Body of pancreas (tissue), 4 donors: ENCODE data around the gene CATSPER4. TPM values are rescaled to one million over a fixed set of nuclear protein-coding genes. Genes with fewer than 3 reads are reported as not detected.
A peak's percentile ranks its signal among the peaks of the same experiment; 100 is the strongest.

Experiments used
- ATAC-seq: fragments of 150-250 bp; one replicate; pipeline ENCODE4 v1.9.1; 2016
- DNase-seq, 4 donors: peaks; one replicate each; pipeline ENCODE4 v3.0.0-alpha.2; 2019
- H3K27ac ChIP-seq, 4 donors: fragments of 200-600 bp; sonication (generic); 1 replicate in 3 of 4; 2 replicates in 1 of 4; pipeline versions ENCODE4 v1.5.1 to v1.6.1; 2016 to 2019; ENCODE audit warnings: mild to moderate bottlenecking in 1 of 4, mixed read lengths in 1 of 4, moderate library complexity in 1 of 4
- H3K27me3 ChIP-seq, 2 donors: fragments of 200-600 bp; sonication (generic); one replicate each; pipeline ENCODE4 v1.6.0; 2016; ENCODE audit warnings: mild to moderate bottlenecking in 1 of 2
- H3K36me3 ChIP-seq, 2 donors: fragments of 200-600 bp; sonication (generic); replicated peaks in 1 of 2; 2 replicates each; pipeline ENCODE4 v1.5.1; 2016; ENCODE audit warnings: low read depth in 2 of 2; ENCODE audit not compliant: insufficient read depth in 1 of 2
- H3K4me1 ChIP-seq: fragments of 200-600 bp; sonication (generic); one replicate; pipeline ENCODE4 v1.6.0; 2016
- H3K4me3 ChIP-seq, 2 donors: fragments of 200-600 bp; sonication (generic); 1 replicate in 1 of 2; 2 replicates in 1 of 2; pipeline ENCODE4 v1.5.1; 2016 to 2019
- H3K9me3 ChIP-seq, 3 donors: fragments of 200-600 bp; sonication (generic); 1 replicate in 2 of 3; 2 replicates in 1 of 3; pipeline ENCODE4 v1.5.1; 2016
- CTCF ChIP-seq, 7 experiments: fragments of 450-650 bp in 4 of 7; fragments of 200-600 bp in 3 of 7; sonication (generic) in 3 of 7; IDR thresholded peaks; one replicate each; pipeline ENCODE4 v1.5.1; 2016 to 2019; ENCODE audit warnings: antibody characterized with exemption in 7 of 7
- POLR2A ChIP-seq, 3 donors: fragments of 450-650 bp; IDR thresholded peaks; one replicate each; pipeline ENCODE4 v1.6.1; 2016; ENCODE audit warnings: antibody characterized with exemption in 3 of 3, mild to moderate bottlenecking in 2 of 3
- WGBS, 2 donors: methylation state at CpG; one replicate each; pipeline ENCODE4 v1.1.5; 2017; 5-methylcytosine and 5-hydroxymethylcytosine counted together
- intact Hi-C: fragments of 100-400 bp; cut with DNase I; formaldehyde crosslinking; loops from one replicate; pipeline ENCODE4 v1.15.1; 2023
- total RNA-seq, 2 donors: library from RNA; depleted of rRNA; stranded (reverse); fragments of >200 nt; gene quantifications; one replicate each; pipeline ENCODE4 v1.1.0, GENCODE V29; 2016

Gene CATSPER4
- total RNA-seq, 2 donors from 2014 or later: not detected

- no peaks in the 10 kb centered on the region for H3K9me3 ChIP-seq
- H3K4me1 ChIP-seq: peaks cover 11% of the 10 kb centered on the region
- intact Hi-C loops: no loop called here
- DNase-seq: peak in 1 of 4 donors; percentile 23
- H3K27ac ChIP-seq: peak overlapping the region; percentile 79 to 95 (median 86)
- peak overlapping the region; percentile 38 to 51 for H3K4me3 ChIP-seq
- ATAC-seq: no peak
- H3K27me3 ChIP-seq: no peaks in the 10 kb centered on the region
- H3K36me3 ChIP-seq: no peaks in the 10 kb centered on the region
- TF ChIP-seq POLR2A (IDR thresholded peaks at IDR 0.05) (no peak), CTCF (IDR thresholded peaks at IDR 0.05) (no peak)
- 1 to 2% methylated on average over 30 of the region's 30 CpGs for WGBS, 2 donors
These were observed 44.4 kb downstream of the CATSPER4 start for GRCh38 chr1:26234644-26235370.

- H3K36me3 ChIP-seq: peaks cover 0 to 2% of the 10 kb centered on the region in 2 donors
- no peak for ATAC-seq
- peaks cover 11% of the 10 kb centered on the region for H3K4me1 ChIP-seq
- H3K27me3 ChIP-seq: no peaks in the 10 kb centered on the region
- WGBS, 2 donors: 46 to 53% methylated on average over 6 of the region's 6 CpGs
- no peak overlapping the region for H3K4me3 ChIP-seq
- TF ChIP-seq CTCF (IDR thresholded peaks at IDR 0.05) (no peak), POLR2A (IDR thresholded peaks at IDR 0.05) (no peak)
- H3K9me3 ChIP-seq: no peaks in the 10 kb centered on the region
- no peak overlapping the region for H3K27ac ChIP-seq
- intact Hi-C loops: no loop called here
- no peak for DNase-seq
These were observed 47.0 kb downstream of the CATSPER4 start for GRCh38 chr1:26237230-26237966.

GRCh38 chr1:26239936-26240335 lies 49.5 kb downstream of the CATSPER4 start:
- TF ChIP-seq POLR2A (IDR thresholded peaks at IDR 0.05): no peak
- no peak for TF ChIP-seq CTCF (IDR thresholded peaks at IDR 0.05)
- no peak for DNase-seq
- WGBS, 2 donors: 79 to 81% methylated on average over 4 of the region's 4 CpGs
- no peak overlapping the region for H3K4me3 ChIP-seq
- H3K9me3 ChIP-seq: no peaks in the 10 kb centered on the region
- H3K27me3 ChIP-seq: no peaks in the 10 kb centered on the region
- peaks cover 4% of the 10 kb centered on the region for H3K4me1 ChIP-seq
- H3K36me3 ChIP-seq: peaks cover 0 to 4% of the 10 kb centered on the region in 2 donors
- H3K27ac ChIP-seq: no peak overlapping the region
- intact Hi-C loops: no loop called here
- ATAC-seq: no peak

Other genes with a start within 250 kb of the CATSPER4 start
- 10 to 100 TPM; 14.8 to 46.4 TPM for gene PAFAH2, start 192.5 kb upstream of the CATSPER4 start, total RNA-seq
- not detected for gene EXTL1, start 168.8 kb upstream of the CATSPER4 start, total RNA-seq
- gene SLC30A2, start 144.5 kb upstream of the CATSPER4 start, total RNA-seq: 10 to 100 TPM; 44.5 to 64.6 TPM
- not detected for gene TRIM63, start 123.0 kb upstream of the CATSPER4 start, total RNA-seq
- 1 to 10 TPM; 5.6 to 7.8 TPM for gene PDIK1L, start 78.8 kb upstream of the CATSPER4 start, total RNA-seq
- 1 to 10 TPM; 3.1 to 4.6 TPM for gene FAM110D, start 31.5 kb upstream of the CATSPER4 start, total RNA-seq
- not detected for gene C1orf232, start 21.6 kb upstream of the CATSPER4 start, total RNA-seq
- gene ZNF593, start 20.7 kb upstream of the CATSPER4 start, total RNA-seq: 10 to 100 TPM; 25.2 to 33.0 TPM
- not detected for gene ZNF593OS, start 18.8 kb upstream of the CATSPER4 start, total RNA-seq
- gene CNKSR1, start 13.1 kb upstream of the CATSPER4 start, total RNA-seq: 10 to 100 TPM; 30.0 to 47.7 TPM
- gene CEP85, start 43.6 kb downstream of the CATSPER4 start, total RNA-seq: 1 to 10 TPM; 6.2 to 6.9 TPM
- 10 to 100 TPM; 38.2 to 43.1 TPM for gene SH3BGRL3, start 89.5 kb downstream of the CATSPER4 start, total RNA-seq
- gene UBXN11, start 116.0 kb downstream of the CATSPER4 start, total RNA-seq: 10 to 100 TPM; 12.2 to 14.8 TPM
- gene CD52, start 127.4 kb downstream of the CATSPER4 start, total RNA-seq: not detected
- 1 to 10 TPM in 1 of 2 donors, not detected in 1; 3.6 TPM for gene CRYBG2, start 163.5 kb downstream of the CATSPER4 start, total RNA-seq
- not detected for gene ZNF683, start 182.1 kb downstream of the CATSPER4 start, total RNA-seq
- gene LIN28A, start 220.2 kb downstream of the CATSPER4 start, total RNA-seq: not detected
- gene DHDDS, start 241.7 kb downstream of the CATSPER4 start, total RNA-seq: 10 to 100 TPM; 21.3 to 52.4 TPM